GM21619 (cell line): ENCODE data around the gene C10orf120.

ENCODE experiments used
- ATAC-seq: cut with Tn5 transposase; IDR thresholded peaks from one replicate; pipeline ENCODE4 v1.9.1; 2021; ENCODE audit not compliant: unreplicated experiment

C10orf120 gene

GRCh38 chr10:122699796-122700455 lies at the start of gene C10orf120:
Gene C10orf120 (minus strand): TSS chr10:122699846. CDS start chr10:122699790, 56 bp downstream.
- ATAC-seq, result no peak

DNA sequence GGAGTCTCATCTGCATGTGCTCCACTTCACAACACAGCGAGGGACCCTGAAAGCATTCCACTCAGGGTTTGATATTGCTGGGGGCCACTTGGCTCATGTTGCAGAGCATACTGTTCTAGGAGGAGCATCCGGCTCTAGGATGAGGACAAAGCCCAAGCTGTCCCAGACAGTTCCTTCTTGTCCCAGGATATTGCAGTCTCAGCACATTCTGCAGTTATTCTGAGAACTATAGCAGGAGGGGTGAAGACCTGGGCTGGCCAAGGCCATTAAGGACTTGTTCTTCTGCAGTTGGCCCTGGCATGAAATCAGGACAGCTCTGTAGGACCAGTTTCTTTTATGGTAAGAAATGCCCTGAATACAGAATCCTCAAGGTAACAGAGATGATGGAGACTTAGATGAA lies 48.9 kb upstream of the C10orf120 start:
- ATAC-seq, result no peak

DNA sequence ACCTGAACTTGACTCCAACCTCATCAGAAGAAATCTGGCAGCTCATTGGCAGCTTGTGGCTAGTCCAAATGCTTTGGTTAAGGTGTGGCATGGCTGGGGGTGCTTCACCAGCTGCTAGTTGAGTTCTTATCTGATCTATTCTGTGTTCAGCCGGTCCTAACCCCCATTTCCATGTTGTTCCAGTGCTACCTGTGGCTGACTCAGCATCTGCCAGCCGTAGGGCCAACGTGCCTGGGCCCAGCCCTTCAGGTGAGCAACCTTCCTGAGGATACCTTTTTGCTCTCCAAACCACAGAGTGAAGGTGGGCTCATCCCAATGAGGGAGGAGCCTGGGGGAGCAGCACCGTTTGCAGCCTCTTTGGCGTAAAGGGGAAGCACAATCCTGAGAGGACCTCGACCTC lies 46.8 kb upstream of the C10orf120 start:
- no peak for ATAC-seq

- ATAC-seq, result no peak
Measured at GRCh38 chr10:122744257-122744656, 44.6 kb upstream of the C10orf120 start.

GRCh38 chr10:122740640-122741039 lies 41.0 kb upstream of the C10orf120 start:
- no peak for ATAC-seq

DNA sequence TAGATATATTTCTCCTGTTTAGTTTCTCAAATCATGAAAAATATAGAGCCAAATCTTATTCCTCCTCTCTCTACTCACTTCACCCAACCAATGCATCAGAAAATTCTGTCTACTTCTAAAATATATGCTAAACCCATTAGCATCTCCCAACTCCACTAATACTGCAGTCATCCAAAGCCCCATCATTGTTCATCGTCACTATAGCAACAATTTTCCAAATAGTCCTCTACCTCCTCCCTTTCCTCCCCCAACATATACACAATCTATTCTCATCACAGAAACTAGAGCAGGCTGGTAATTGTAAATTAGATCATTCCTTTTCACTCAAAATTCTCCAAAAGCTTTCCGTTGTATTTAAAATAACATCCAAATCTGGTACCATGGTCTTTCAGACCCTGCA lies 38.4 kb upstream of the C10orf120 start:
- no peak for ATAC-seq

GRCh38 chr10:122733931-122734665 lies 34.5 kb upstream of the C10orf120 start:
- no peak for ATAC-seq

DNA sequence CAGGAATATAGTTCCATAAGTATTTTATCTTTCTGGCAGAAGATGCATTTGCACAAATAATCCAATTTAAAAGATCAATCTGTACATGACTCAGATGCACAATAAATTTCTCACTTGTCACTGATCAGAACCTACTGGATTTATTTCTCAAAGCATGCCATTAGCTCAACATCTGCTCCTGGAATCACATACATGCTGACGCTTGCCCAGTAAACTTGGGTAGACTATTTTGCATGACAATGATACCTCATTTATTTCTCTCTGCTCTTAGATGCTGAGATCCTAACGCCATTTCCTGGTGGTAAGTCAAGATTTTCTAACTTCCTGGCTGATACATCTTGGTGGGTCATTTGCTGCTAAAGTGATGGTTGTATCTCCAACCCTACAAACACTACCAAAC lies 33.8 kb upstream of the C10orf120 start:
- ATAC-seq, result no peak

DNA sequence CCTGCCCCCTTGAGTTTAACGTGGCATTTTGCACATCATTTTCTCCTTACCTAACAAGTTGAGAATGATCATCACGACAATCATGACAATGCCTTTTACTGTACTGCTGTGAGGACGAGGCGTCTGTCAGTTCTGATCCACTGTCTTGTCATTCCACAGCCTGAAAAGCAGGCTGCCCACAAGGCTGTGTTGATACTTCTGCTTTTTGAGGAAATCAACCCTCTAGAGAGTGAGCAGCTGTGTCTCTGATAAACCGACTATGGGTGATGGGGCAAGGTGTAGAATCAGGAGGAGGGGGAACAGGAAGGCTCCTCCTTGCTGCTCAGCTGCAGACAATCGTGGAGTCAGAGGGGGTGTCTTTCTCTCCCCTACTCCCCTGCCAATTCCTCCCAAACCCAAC lies 30.6 kb upstream of the C10orf120 start:
- ATAC-seq, result no peak

DNA sequence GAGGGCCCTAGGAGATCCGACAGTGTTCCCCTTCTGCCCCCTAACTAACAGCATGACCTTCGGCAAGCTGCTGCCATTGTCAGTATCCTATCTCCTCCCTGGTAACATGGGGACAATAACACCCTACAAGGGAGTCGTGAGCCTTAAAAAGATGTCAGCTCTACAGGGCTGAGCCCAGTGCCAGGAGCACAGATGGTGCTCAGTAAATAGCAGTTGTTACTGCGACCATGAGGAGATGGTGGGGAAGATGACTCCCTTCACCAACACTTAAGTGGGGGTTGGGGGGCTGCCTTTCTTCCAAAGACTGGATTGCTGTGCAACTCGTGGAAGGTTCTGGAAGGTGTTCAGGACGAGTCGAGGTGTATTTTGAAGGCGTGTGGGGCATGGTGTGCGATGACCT lies 29.5 kb upstream of the C10orf120 start:
- ATAC-seq, result no peak

GRCh38 chr10:122727426-122727825 lies 27.8 kb upstream of the C10orf120 start:
- no peak for ATAC-seq

DNA sequence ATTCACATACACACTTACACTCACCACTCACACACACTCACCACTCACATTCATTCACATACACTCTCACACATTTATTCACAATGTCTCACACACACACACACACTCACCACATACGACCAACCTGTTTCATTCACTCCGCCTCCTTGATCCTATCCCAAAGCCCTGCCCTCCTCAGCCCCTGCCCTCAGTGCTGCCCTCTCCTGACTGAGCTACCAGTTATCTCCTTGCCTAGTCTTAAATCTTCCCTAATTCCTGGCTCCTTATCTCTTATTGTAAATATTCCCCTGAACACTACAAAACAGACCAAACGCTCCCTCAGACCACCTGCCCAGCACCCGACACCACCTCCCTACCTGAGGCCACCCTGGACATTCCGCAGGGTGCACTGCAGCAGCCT lies 26.1 kb upstream of the C10orf120 start:
- no peak for ATAC-seq

DNA sequence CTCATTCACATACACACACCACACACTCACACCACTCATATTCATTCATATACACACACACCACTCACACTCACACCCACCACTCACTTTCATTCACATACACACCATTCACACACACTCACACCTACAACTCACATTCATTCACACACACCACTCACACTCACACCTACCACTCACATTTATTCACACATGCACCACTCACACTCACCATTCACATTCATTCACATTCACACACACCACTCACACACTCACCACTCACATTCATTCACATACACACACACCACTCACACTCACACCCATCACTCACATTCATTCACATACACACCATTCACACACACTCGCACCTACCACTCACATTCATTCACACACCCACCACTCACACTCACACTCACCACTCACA lies 25.4 kb upstream of the C10orf120 start:
- ATAC-seq, result no peak

DNA sequence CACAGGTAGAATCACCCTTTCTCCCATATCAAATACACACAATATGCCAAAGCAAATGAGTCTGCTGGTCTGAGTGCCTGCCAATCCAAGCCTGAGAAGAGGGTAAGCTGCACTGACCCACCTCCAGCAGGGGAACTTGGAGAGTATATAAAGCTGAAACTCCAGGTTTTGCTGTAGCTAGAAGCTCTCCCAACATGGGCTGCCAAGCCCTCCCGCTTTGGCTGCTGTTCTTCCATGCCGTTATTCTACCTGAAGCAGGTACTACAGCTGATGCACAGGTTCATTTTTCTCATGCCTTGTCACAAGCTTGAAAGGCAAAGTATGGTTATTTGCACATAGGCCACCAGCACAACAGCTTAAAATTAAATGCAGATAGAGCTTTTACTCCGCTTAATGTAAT lies 21.5 kb upstream of the C10orf120 start:
- no peak for ATAC-seq

DNA sequence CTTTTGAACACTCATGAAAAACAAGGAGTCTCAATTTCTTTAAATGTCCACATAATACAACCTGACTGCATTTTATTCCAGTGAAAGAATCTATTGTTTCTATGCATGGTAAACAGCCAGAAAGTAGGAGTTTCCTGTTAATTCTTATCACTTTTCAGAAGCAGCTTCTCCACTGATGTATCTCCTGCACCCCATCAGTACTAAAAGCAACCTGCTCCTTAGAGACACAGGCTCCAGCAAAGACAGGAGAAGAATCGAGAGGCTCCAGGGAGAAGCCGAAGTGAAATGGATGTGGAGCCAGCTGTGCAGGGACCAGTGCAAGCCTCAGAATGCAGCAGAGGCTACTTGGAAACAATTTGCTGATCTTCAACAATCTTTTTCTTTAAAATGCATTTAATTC lies 16.4 kb upstream of the C10orf120 start:
- no peak for ATAC-seq

DNA sequence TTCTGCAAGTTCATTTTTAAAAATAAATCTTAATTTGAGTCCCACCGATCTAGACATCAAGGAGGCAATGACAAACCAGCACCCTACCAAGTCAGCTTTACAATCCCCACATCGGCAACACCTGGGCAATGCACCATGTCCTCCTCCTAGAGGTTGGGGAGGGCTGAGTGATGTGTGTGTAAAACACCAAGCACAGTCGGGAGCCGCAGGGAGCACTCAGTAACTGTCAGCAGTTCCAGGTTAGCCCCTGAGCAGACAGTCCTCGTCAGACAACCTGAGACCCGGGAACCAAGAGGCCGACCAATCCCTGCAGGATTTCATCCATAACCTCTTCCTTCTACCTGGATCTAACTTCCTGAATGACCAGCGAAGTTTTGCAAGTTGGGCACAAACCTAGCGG lies 15.9 kb upstream of the C10orf120 start:
- ATAC-seq, result no peak

DNA sequence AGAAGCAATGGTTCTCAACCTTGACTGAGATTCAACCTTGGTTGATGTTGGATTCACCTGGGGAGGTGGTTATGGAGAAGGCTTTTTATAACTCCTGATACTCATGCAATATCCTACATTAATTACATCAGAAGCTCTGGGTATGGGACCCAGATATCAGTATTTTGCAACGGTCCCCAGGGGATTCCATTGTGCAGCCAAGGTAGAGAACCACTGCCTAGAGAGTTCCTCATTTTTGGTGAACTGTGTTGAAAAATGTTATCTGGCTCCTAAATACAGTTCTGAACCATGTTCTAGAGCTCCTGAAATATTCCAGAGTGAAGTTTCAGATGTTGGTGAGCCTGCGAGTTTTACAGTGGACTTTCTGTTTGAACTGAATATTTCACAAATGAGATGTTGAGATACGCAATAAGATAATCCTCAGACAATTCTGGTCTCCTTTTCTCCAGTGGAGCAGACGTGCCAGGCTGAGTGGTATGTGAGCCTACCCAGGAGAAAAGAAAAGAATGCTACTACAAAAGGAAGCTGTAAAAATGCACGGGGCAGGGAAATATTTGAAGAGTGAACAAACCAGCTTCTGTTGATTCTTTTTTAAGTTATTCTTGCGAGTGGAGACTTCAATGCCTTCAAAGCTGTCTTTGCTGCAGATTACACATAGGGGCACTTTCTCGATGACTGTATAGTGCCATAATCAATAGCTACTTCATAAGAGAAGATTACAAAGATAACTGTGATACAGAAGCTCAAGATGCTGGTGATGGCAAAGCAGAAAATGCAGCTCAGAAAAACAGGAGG lies 13.6 kb upstream of the C10orf120 start:
- no peak for ATAC-seq

- ATAC-seq, result no peak
Measured at GRCh38 chr10:122710576-122710975, 10.9 kb upstream of the C10orf120 start.

DNA sequence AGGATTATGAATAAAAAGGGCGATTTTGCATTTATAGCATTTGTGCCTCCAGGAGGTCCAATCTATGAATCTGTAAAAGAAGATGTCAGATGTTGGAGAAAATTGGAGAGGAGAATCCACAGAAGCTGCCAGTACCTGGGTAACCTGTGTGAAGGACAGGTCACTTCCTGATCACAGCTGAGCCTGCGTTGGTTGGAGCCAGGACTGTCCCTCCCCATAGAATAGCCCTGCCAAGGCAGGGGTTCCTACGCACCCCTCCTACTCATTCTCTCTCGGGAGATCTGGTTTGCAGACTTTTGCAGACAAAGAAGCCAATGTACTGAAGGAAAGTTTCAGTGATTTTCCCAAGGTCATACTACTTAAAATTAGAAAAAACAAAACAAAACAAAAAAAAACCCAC lies 10.3 kb upstream of the C10orf120 start:
- ATAC-seq, result no peak

DNA sequence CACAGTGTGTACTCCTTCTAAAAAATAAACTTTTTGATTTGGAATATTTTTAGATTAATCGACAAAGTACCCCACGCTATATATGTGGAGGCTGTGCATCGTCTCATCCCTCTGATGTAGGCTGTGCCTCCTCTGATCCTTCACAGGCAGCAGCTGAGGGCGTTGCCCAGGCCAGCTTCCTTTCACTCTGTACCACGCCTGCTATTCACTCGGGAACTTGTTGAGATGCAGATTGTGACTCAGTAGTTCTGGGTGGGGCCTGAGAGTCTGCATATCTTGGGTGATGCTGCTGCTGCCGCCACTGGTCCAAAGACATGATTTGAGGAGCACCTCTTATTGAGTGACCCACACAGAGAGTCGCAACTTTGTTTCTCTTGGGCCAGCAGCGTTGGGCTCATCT lies 7.9 kb upstream of the C10orf120 start:
- ATAC-seq, result no peak

- no peak for ATAC-seq
Measured at GRCh38 chr10:122706947-122707346, 7.3 kb upstream of the C10orf120 start.

GRCh38 chr10:122706467-122706866 lies 6.8 kb upstream of the C10orf120 start:
- ATAC-seq, result no peak
